ENCODE results near the gene ADGRG1. TPM values are rescaled to one million over a fixed set of nuclear protein-coding genes. Genes with fewer than 3 reads are reported as not detected.

ADGRG1 gene
- total RNA-seq, 1 donor from 2014 or later, result 19.7 TPM

DNA sequence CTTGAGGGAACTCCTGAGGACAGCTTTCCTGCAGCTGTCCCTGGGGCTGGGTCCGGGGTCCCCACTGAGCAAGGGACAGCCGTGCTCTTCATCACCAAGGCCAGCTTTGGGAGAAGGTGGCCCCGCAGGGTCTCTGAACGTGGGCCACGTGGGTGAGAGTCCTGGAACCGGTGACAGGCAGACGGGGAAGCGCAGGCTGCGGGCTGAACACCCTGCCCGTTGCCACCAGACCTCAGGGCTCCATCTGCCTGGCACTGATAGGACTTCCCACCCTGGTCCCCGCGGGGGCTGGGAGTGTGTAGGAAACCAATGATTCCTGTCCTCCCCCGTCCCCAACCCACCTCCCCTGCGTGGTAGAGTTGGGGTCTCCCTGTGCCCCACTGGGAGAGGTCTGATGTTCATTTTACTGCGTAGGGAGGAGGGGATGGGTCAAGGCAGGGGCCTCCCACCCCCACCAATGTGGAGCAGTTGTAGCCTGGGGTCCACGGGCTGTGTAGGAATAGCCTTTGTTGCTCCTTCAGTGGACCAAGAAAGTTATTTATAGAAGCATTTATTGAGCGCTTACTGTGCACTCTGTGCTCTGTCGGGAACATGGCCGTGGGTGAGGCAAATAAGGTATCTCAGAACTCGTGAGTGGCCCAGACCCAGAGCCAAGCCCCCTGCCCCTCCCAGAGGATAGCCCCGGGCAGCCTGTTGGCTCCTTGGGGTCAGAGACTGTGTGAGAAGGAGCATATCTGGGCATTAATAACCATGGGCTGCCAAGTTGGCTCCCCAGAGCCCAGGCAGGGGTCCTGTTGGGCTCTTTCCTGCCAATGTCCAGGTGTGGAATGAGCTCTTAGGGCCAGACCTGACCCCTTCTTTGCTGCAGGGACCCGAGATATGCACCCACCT, 1.3 kb downstream of the ADGRG1 start:
- Mint-ChIP-seq H3K36me3 (ENCODE audit: insufficient read depth) (no peaks in the 10 kb centered on the region), H3K4me1 (ENCODE audit: low read depth) (peaks cover 8% of the 10 kb centered on the region), H3K9me3 (ENCODE audit: low read depth) (no peaks in the 10 kb centered on the region), H3K27ac (no peak overlapping the region), H3K4me3 (ENCODE audit: low read depth) (no peak overlapping the region), H3K27me3 (peaks cover 37% of the 10 kb centered on the region)
- no peak for DNase-seq (ENCODE audit: low spot score, unreplicated experiment)
- TF ChIP-seq, protein P1, sequence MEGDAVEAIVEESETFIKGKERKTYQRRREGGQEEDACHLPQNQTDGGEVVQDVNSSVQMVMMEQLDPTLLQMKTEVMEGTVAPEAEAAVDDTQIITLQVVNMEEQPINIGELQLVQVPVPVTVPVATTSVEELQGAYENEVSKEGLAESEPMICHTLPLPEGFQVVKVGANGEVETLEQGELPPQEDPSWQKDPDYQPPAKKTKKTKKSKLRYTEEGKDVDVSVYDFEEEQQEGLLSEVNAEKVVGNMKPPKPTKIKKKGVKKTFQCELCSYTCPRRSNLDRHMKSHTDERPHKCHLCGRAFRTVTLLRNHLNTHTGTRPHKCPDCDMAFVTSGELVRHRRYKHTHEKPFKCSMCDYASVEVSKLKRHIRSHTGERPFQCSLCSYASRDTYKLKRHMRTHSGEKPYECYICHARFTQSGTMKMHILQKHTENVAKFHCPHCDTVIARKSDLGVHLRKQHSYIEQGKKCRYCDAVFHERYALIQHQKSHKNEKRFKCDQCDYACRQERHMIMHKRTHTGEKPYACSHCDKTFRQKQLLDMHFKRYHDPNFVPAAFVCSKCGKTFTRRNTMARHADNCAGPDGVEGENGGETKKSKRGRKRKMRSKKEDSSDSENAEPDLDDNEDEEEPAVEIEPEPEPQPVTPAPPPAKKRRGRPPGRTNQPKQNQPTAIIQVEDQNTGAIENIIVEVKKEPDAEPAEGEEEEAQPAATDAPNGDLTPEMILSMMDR (IDR thresholded peaks at IDR 0.05; ENCODE audit: unreplicated experiment), result no peak

DNA sequence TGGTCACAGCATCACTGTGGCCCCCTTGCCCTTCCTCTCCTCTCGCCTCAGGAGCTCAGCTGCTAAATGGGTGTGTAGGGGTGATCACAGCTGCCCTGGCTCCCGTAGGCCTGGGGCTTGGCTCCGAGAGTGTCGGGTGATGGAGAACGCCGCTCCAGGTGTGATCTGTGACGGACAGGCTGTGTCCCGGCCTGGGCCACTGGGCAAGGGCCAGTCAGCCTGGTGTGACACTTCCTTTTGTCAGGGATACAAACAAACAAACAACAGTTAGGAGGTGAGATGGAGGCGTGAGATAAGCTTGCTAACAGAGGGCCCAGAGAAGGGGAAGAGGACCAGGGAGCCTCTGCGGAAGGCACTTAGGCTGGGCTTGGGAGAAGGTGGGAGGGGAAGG, 2.0 kb downstream of the ADGRG1 start:
- no peak overlapping the region for H3K27ac Mint-ChIP-seq
- no peak for DNase-seq (ENCODE audit: low spot score, unreplicated experiment)
- H3K36me3 Mint-ChIP-seq (ENCODE audit: insufficient read depth), result no peaks in the 10 kb centered on the region
- TF ChIP-seq, protein P1 (IDR thresholded peaks at IDR 0.05; ENCODE audit: unreplicated experiment), result no peak
- H3K4me1 Mint-ChIP-seq (ENCODE audit: low read depth), result peaks cover 11% of the 10 kb centered on the region
- H3K4me3 Mint-ChIP-seq (ENCODE audit: low read depth), result no peak overlapping the region
- no peaks in the 10 kb centered on the region for H3K9me3 Mint-ChIP-seq (ENCODE audit: low read depth)
- peaks cover 37% of the 10 kb centered on the region for H3K27me3 Mint-ChIP-seq

DNA sequence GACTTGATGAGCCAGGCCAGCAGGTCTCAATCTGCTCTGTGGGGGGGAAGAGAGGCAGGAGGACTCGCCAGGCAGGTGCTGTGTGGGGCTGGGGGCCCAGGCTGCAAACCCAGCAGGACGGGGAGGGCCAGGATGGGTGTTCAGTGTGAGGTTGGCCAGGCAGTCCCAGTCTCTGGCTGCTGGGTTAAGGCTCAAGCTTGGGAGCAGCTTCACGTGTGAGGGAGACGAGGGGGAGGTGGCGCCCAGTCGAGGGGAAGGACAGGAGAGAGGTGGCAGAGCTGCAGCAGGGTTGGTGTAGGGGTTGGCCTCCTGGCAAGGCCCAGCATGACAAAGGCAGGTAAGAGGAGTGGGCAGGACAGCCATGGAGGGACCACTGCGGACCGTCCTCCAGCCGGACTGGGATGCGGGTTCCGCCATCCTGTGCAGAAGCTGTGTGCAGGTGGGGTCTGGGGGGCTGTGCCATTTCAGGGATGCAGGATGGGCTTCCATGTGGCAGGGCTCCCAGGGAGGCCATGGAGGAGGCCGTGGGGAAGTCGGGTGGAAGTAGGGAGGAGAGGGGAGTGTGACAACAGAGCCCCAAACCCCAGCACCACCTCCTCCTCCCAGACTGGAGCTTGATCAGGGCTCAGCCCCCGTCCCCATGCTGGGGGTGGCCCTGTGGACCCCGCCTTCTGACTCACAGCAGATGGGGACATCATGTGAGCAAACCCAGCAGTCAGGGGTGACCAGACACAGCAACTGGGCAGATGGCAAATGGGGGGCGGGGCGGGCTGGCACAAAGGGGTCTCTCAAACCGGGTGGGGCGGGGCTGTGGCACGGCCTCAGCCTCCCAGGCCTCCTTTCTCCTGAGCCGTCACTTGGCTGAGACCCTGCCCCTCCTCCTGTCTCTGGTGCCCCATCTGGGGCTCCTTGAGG, 2.8 kb downstream of the ADGRG1 start:
- no peak overlapping the region for H3K4me3 Mint-ChIP-seq (ENCODE audit: low read depth)
- no peak overlapping the region for H3K27ac Mint-ChIP-seq
- no peaks in the 10 kb centered on the region for H3K36me3 Mint-ChIP-seq (ENCODE audit: insufficient read depth)
- TF ChIP-seq, protein P1 (IDR thresholded peaks at IDR 0.05; ENCODE audit: unreplicated experiment), result no peak
- H3K9me3 Mint-ChIP-seq (ENCODE audit: low read depth), result no peaks in the 10 kb centered on the region
- peaks cover 15% of the 10 kb centered on the region for H3K4me1 Mint-ChIP-seq (ENCODE audit: low read depth)
- H3K27me3 Mint-ChIP-seq, result peaks cover 36% of the 10 kb centered on the region
- DNase-seq (ENCODE audit: low spot score, unreplicated experiment), result no peak

DNA sequence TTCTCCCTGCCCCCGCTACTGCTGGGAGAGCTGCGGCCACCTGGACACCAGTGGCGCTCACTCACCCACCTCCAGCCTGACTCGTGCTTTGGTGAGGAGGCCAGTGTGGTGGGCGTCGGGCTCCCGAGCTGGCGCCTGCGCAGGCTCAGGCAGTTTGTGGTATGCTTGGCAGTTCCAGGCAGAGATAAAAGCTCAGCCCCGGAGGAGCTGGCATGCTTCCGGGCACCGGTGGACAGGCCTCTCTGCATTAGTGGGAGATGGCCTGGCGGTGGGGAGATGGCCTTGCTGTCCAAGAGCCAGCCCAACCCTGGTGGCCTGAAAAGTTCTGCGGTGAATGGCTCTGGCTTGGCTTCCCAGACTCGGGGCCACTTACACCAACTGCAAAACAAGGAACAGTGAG, 4.1 kb downstream of the ADGRG1 start:
- DNase-seq (ENCODE audit: low spot score, unreplicated experiment), result no peak
- H3K4me3 Mint-ChIP-seq (ENCODE audit: low read depth), result no peak overlapping the region
- H3K4me1 Mint-ChIP-seq (ENCODE audit: low read depth), result peaks cover 12% of the 10 kb centered on the region
- H3K27me3 Mint-ChIP-seq, result peaks cover 39% of the 10 kb centered on the region
- H3K9me3 Mint-ChIP-seq (ENCODE audit: low read depth), result no peaks in the 10 kb centered on the region
- TF ChIP-seq, protein P1 (IDR thresholded peaks at IDR 0.05; ENCODE audit: unreplicated experiment), result no peak
- no peak overlapping the region for H3K27ac Mint-ChIP-seq
- no peaks in the 10 kb centered on the region for H3K36me3 Mint-ChIP-seq (ENCODE audit: insufficient read depth)

DNA sequence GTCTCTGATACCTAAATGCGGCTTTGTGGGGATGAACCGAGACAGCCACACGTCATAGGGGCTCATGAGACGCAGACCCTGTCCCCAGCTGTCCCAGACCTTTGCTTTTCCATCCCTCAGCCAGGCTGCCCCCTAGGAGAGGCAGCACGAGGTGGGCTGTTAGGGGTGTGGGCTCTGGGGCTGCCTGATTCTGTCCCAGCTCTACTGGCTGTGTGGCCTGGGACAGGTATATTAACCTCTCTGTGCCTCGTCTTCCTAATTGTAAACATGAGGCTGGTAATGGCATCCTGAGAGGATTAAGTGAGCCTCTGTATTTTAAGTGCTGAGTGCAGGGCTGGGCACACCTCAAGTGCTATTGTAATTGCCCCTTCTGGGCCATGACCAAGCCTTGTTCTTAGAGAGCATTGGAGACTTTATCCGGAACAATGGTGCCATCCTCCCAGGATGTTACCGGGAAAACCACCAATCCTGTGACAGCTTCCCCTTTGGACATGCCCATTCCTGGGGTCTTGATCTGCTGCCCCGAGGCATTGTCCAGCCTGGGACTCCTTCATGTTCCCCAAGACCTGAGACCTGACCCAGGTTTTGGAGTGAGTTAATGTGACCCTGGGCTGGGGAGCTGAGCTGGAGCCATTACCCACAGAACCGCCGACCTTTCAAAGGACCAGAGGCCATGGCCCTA, 5.1 kb downstream of the ADGRG1 start:
- H3K27ac Mint-ChIP-seq, result no peak overlapping the region
- TF ChIP-seq, protein P1 (IDR thresholded peaks at IDR 0.05; ENCODE audit: unreplicated experiment), result no peak
- H3K27me3 Mint-ChIP-seq, result peaks cover 33% of the 10 kb centered on the region
- no peaks in the 10 kb centered on the region for H3K9me3 Mint-ChIP-seq (ENCODE audit: low read depth)
- no peaks in the 10 kb centered on the region for H3K36me3 Mint-ChIP-seq (ENCODE audit: insufficient read depth)
- no peak overlapping the region for H3K4me3 Mint-ChIP-seq (ENCODE audit: low read depth)
- H3K4me1 Mint-ChIP-seq (ENCODE audit: low read depth), result peaks cover 9% of the 10 kb centered on the region
- DNase-seq (ENCODE audit: low spot score, unreplicated experiment), result no peak

Measured in progenitor cell of endocrine pancreas (in vitro differentiated cells).